HG03139 (cell line): Measurements from ENCODE around the gene MRPS30.
"Not testable (repeated sequence)": the region's sequence is repeated elsewhere in the genome, so short reads cannot be mapped to it uniquely, and the experiment has no call there.

ENCODE experiments used
- ATAC-seq: cut with Tn5 transposase; IDR thresholded peaks from one replicate; pipeline ENCODE4 v1.9.1; 2021; ENCODE audit not compliant: unreplicated experiment

The MRPS30 gene

DNA sequence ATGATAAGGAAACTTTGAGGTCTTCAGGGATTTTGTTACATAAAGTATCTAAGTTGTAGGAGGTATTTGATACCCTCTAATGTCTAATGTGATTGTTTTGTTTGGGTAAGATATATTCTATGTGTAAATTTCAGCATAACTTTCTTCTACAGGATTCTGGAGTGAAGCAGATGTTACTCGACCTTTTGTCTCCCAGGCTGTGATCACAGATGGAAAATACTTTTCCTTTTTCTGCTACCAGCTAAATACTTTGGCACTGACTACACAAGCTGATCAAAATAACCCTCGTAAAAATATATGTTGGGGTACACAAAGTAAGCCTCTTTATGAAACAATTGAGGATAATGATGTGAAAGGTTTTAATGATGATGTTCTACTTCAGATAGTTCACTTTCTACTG lies 6.0 kb downstream of the MRPS30 start:
- no peak for ATAC-seq

GRCh38 chr5:44821164-44821563 lies 12.4 kb downstream of the MRPS30 start:
- no peak for ATAC-seq

- ATAC-seq = not testable (repeated sequence)
These were observed 15.9 kb downstream of the MRPS30 start for GRCh38 chr5:44824662-44825061.

DNA sequence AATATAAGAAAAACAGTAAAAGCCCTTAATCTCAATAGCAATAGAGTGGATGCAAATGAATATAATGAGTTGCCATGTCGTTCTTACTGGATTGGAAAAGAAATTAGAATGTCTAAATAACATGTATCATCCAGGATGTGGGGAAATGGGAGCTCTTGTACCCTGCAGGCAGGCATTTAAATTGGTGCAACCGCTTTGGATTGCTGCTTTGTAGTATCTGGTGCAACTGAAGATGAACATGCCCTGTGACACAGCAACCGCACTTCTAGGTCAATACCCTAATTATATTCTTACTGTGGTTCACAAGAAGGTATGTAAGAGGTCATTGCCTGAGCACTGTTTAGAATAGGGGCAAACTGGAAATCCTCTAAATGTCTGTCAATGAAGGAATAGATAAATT lies 18.9 kb downstream of the MRPS30 start:
- ATAC-seq = no peak

- ATAC-seq = no peak
These were observed 20.0 kb downstream of the MRPS30 start for GRCh38 chr5:44828719-44829118.

- no peak for ATAC-seq
These were observed 22.2 kb downstream of the MRPS30 start for GRCh38 chr5:44830951-44831350.

DNA sequence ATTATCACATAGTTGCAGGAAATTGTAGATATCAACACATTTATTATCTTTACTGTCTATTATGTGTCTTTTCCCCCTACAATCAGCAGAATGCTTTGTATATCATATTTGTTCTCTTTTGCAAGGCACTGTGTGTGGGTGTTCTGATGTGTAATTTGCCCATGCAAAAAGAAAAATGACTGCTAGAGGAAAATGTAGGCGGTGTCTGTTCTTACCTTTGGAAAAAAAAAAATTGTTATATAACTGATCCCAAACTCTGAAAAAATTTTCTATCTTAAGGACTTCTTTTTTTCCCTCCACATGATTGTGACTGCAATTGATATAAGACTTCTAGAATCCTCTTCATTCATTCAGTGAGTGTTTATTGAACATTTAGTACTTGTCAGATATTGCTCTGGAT lies 24.5 kb downstream of the MRPS30 start:
- no peak for ATAC-seq

GRCh38 chr5:44835693-44836092 lies 26.9 kb downstream of the MRPS30 start:
- ATAC-seq = no peak

DNA sequence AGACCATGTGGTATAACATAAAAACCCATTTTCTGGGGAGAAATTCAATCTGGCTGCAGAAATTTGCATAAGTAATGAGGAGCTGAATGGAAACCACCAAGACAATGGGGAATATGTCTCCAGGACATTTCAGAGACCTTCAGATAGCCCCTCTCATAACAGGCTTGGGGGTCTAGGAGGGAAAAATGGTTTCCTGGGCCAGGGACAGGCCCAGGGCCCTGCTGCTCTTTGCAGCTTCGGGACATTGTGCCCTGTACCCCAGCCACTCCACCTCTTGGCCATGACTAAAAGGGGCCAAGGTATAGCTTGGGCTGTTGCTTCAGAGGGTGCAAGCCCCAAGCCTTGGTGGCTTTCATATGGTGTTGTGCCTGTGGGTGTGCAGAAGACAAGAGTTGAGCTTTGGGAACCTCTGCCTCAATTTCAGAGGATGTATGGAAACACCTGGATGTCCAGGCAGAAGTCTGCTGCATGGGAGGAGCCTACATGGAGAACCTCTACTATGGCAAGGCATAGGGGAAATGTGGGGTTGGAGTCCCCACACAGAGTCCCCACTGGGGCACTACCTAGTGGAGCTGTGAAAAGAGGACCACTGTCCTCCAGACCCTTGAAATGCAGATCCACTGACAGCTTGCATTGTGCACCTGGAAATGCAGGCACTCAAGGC lies 30.4 kb downstream of the MRPS30 start:
- ATAC-seq = no peak

GRCh38 chr5:44842496-44843282 lies 33.9 kb downstream of the MRPS30 start:
- ATAC-seq = no peak

DNA sequence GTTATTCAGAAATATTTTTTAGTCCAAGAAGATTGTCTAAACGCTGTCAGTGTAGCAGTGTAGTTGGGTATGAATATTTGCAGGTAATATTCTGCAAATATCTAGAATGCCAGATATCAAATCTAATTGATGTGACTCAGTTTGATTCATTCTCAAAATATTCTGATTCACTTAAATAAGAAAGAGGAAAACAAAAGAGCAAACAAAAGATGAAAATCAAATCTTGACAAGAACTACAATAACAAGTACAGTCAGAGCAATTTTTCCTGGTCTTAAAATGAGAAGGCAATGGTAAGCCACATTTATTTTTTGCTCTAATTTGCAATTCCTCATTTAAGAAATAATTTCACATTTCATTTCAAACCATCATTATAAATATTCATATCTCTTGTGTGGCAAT lies 36.0 kb downstream of the MRPS30 start:
- no peak for ATAC-seq

GRCh38 chr5:44845777-44846176 lies 37.0 kb downstream of the MRPS30 start:
- no peak for ATAC-seq

GRCh38 chr5:44847206-44847852 lies 38.6 kb downstream of the MRPS30 start:
- no peak for ATAC-seq

DNA sequence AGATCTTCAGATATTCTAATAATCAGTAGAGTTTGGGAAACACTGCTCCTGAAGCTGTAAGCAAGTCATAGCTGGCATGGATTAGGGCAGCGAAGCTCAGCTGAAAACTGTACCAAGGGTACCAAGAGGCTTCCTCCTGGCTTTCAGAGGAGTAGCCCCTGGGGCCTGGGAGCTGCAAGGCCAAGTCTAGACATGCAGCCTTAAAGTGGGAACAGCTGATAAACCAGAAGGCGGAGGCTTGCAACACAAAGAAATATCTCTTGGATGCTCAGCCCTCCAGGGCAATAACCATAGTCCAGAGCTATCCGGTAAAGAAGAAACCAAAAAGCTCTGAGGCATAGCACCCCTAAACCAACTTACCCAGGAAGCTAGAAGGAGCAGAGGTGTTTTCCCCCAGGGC lies 51.5 kb downstream of the MRPS30 start:
- ATAC-seq = no peak

DNA sequence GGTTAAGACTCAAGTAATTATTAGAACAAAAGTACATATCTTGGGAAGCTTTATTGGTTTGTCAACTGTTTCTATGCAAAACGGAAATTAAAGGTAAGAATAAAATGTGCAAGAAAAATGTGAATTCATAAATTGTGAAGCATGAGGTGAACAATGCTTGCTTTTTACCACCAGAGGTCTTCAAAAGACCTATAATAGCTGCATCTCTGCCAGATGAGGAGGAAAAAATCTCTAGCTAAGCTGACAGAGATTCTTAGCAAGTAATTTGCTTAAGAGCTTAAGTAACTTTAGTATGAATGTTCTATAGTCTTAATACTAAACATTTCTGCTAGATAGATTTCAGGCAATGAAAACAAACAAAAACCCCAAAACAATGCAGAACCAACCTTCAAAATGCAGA lies 54.1 kb downstream of the MRPS30 start:
- ATAC-seq = no peak
